GM10847 (cell line): ENCODE measurements around the gene CCDC174.

Experiments used
- POLR2A ChIP-seq: IDR thresholded peaks from 2 replicates; pipeline ENCODE4 v1.6.1; 2011; ENCODE audit not compliant: insufficient read length; ENCODE audit errors: extremely low read depth

CCDC174 gene

DNA sequence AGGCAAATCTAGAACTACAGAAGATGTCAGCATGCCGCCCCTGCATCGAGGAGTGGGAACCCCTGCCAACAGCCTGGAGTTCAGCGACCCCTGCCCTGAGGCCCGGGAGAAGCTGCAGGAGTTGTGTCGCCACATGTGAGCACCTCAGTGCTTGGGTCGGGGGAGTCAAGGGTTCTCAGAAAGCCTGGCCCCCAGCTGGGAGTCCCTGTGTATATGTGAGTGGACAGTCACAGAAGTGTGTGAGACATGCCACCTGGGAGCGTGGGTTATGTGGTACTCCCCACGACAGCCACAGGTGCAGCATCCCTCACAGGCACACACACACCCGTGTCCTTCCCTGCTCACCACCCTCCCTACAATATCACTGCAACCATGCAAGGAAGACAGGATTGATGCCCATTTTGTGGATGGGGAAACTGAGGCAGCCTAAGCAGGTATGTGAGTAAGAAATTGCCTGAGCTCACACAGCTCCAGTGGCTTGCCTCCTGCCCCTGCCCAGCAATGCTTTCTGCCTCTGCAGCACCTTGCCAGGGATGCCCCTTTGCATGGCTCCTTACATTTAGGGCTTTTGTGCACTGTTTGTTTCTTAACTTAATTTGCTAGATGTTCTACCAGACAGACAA lies 51.7 kb downstream of the CCDC174 start:
- no peak for TF ChIP-seq POLR2A

DNA sequence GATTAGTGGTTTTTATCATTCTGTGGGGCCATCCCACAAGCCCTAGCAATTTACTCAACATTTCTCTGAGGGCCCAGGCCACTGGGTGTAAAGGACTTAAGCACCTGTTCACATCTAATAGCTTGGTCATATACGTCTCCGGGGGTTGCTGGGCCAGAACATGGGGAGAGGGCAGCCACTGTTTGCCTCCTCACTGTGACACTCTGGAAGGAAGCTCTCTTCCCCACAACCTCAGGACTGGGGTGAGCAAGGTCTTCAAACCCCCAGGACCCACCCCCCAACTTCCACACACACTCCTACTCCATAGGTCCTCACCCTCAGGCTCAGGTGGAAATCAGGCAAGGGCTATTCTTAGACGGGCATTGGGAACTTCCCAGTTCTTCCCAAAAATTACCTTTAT lies 52.2 kb downstream of the CCDC174 start:
- no peak for TF ChIP-seq POLR2A

DNA sequence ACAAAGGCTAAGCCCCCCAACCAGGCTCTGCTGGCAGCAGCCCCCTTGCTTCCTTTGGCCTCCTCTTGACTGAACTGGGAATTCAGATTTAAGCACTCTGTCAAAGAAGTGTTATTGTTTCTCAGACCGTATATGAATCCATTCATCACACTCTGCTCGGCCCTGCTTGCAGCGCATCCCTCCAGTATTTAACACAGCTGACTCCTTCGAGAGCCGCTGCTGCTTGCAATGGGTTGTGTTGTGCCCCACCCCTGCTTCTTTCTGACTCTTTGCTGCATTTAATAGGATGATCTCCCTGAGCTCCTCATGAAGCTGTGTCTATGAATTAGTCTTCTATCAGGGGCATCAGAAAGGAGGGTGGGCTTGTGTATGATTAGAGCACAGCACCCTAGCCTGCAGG lies 54.5 kb downstream of the CCDC174 start:
- TF ChIP-seq POLR2A: no peak

DNA sequence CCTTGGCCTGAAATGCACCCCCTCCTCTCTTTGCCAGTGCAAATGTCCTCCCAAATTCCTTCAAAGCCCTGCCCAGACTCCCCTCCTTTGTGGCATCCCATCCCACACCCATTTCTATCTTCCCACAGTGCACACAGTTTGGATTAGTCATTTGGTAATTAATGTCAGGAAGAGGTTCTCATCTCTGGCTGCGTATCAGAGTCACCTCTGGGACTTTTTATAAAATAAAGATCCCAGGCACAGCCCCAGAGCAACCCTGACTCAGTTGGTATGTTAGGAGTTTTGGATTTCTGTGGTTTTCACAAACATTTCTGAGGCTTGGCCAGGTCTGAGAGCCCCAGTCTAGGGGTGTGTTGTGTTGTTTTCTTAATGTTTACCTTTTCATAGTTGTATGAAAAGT lies 65.0 kb downstream of the CCDC174 start:
- no peak for TF ChIP-seq POLR2A

DNA sequence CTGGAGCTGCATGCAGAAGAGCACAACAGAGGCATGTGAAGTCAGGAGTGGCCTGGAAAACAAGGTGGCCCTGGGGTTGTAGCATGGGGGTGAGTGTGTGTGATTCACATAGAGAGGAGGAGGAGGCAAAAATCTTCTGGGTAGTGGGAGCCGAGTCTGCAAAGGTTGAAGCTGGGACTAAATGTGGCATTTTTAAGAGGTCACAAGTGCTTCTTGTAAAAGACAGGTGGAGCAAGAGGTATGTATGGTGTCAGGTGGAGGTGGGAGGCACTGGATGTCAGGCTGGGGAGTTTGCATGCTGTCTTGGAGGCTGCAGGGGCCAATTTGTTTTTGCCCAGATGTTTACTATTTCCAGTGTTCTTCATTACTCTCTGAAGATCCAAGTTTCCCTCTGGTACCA lies 65.7 kb downstream of the CCDC174 start:
- TF ChIP-seq POLR2A: no peak

DNA sequence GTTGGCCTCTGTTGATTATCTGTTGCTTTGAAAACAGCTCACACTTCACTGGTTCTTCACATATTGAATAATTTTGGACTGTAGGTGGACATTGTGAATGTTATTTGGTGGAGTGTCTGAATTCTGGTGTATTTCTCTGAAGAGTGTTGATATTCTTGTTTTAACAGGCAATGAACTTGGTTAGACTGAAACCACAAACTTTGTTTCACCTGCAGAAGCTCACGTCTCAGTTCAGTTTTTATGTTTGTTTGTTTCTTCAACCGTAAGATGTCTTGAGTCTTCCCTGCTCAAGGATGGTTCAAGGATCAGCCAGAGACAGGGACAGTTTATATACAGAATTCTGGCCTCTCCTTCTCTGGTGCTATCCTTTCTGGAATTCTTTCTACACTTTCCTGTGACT lies 67.0 kb downstream of the CCDC174 start:
- no peak for TF ChIP-seq POLR2A

DNA sequence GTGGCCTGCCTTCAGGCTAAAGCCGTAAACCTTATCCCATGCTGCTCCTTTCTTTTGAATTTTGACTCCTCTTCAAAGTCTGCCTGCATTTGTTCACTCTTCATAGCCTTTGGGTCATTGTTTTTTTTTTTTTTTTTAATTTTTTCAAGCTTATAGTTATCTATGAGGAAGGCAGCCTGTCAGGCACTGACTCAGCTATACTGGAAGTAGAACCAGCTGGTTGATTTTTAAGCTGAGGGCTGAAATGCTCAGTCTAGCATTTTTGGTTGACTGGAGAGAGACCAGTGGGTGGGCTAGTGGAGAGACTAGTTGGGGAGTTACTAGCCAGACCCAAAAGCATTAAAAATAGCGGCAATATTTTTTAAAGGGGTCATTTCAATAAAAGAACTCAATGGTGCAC lies 67.4 kb downstream of the CCDC174 start:
- TF ChIP-seq POLR2A: no peak

DNA sequence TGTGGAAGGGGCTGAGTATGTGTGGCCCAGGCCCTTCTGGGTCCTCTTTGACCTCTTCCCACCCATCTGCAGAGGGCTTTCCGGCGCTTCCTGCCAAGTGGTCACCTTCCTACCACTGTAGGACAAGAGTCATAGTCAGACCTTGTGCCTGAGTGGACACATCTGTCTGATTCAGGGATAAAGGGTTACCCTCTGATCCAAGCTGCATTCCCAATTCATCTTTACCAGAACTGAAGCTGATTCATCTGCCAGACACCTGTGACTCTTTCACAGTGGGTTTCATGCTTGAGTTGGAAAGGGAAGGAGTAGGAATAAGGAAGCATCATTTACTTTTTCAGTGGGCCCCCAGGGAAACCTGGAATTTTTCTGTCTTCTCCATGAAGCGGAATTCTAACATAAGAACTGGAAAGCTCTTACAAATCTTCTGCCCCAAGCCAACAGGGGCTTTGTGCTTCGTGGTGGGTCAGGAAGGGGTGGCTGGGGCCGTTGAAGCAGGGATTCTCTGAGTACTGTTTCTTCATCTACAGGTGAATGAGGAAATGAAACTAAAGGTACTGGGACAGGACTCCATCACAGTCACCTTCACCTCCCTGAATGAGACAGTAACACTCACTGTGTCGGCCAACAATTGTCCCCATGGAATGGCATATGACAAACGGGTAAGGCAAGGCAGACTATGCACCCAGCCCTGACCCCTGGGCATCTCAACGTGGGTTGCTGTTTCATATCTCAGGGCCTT lies 69.7 kb downstream of the CCDC174 start:
- no peak for TF ChIP-seq POLR2A
